CD4-positive, CD25-positive, alpha-beta regulatory T cell (primary cell): Measurements from ENCODE around the gene GP5. TPM values are rescaled to one million over a fixed set of nuclear protein-coding genes. Genes with fewer than 3 reads are reported as not detected.

ENCODE experiments used
- ATAC-seq, 2 donors: fragments of 150-1000 bp; cut with Tn5 transposase; one replicate each; pipeline ENCODE4 v1.10.0; 2021; ENCODE audit warnings: low read depth in 2 of 2, moderate number of reproducible peaks in 2 of 2, moderate library complexity in 1 of 2
- DNase-seq, 3 donors: peaks; one replicate each; pipeline versions ENCODE4 v3.0.0 to v3.0.0-alpha.2; 2012 to 2022; ENCODE audit warnings: mixed read lengths in 1 of 3
- H3K27ac ChIP-seq: one replicate; pipeline ENCODE4 v1.7.0; 2013; ENCODE audit warnings: mild to moderate bottlenecking, low read length; ENCODE audit not compliant: insufficient read depth, poor library complexity, severe bottlenecking
- H3K27me3 ChIP-seq: one replicate; pipeline ENCODE4 v1.7.0; 2013; ENCODE audit warnings: low read length; ENCODE audit not compliant: control insufficient read depth, insufficient read depth
- H3K36me3 ChIP-seq: one replicate; pipeline ENCODE4 v1.7.0; 2013; ENCODE audit warnings: mild to moderate bottlenecking, low read length, moderate library complexity; ENCODE audit not compliant: control insufficient read depth, insufficient read depth
- H3K4me1 ChIP-seq: 2 replicates; pipeline ENCODE4 v1.7.0; 2013; ENCODE audit warnings: mild to moderate bottlenecking, low read length; ENCODE audit not compliant: insufficient read depth, control insufficient read depth, poor library complexity, severe bottlenecking
- H3K4me3 ChIP-seq: one replicate; pipeline ENCODE4 v1.7.0; 2013; ENCODE audit warnings: low read depth, mild to moderate bottlenecking, low read length, moderate library complexity
- H3K9me3 ChIP-seq, 2 experiments: 1 replicate in 1 of 2; 2 replicates in 1 of 2; pipeline ENCODE4 v1.7.0; 2013; ENCODE audit warnings: low read length in 2 of 2, mild to moderate bottlenecking in 1 of 2, moderate library complexity in 1 of 2; ENCODE audit not compliant: control insufficient read depth in 2 of 2
- H3K27ac Mint-ChIP-seq, 3 donors: one replicate each; pipeline ENCODE4 v1.8.0; 2020 to 2022; ENCODE audit warnings: mild to moderate bottlenecking in 3 of 3, mixed read lengths in 3 of 3, moderate library complexity in 2 of 3
- H3K27me3 Mint-ChIP-seq: one replicate; pipeline ENCODE4 v1.8.0; 2022; ENCODE audit warnings: mild to moderate bottlenecking, mixed read lengths
- H3K36me3 Mint-ChIP-seq: one replicate; pipeline ENCODE4 v1.8.0; 2020; ENCODE audit warnings: mixed read lengths
- H3K4me1 Mint-ChIP-seq, 4 donors: one replicate each; pipeline ENCODE4 v1.8.0; 2020 to 2022; ENCODE audit warnings: mixed read lengths in 4 of 4, mild to moderate bottlenecking in 1 of 4
- H3K4me3 Mint-ChIP-seq, 4 donors: one replicate each; pipeline ENCODE4 v1.8.0; 2020 to 2022; ENCODE audit warnings: mild to moderate bottlenecking in 4 of 4, mixed read lengths in 4 of 4, moderate library complexity in 3 of 4
- H3K9me3 Mint-ChIP-seq, 7 donors: one replicate each; pipeline ENCODE4 v1.8.0; 2020 to 2022; ENCODE audit warnings: mixed read lengths in 7 of 7, mild to moderate bottlenecking in 3 of 7, moderate library complexity in 2 of 7
- polyA plus RNA-seq, 4 donors: library from polyadenylated mRNA; unstranded; fragments of 300-500 nt; fragmentation: Illumina TruSeq; gene quantifications; one replicate each; pipeline ENCODE4 v1.2.3, GENCODE V29; 2021
- total RNA-seq: library from RNA; stranded (reverse); gene quantifications from one replicate; pipeline ENCODE4 v1.2.3, GENCODE V29; 2022

Gene GP5, protein sequence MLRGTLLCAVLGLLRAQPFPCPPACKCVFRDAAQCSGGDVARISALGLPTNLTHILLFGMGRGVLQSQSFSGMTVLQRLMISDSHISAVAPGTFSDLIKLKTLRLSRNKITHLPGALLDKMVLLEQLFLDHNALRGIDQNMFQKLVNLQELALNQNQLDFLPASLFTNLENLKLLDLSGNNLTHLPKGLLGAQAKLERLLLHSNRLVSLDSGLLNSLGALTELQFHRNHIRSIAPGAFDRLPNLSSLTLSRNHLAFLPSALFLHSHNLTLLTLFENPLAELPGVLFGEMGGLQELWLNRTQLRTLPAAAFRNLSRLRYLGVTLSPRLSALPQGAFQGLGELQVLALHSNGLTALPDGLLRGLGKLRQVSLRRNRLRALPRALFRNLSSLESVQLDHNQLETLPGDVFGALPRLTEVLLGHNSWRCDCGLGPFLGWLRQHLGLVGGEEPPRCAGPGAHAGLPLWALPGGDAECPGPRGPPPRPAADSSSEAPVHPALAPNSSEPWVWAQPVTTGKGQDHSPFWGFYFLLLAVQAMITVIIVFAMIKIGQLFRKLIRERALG
- total RNA-seq: 1.4 TPM
- polyA plus RNA-seq: 1 to 10 TPM in 2 of 4 donors, under 1 TPM in 2; 0.41 to 2.7 (median 1.2) TPM

DNA sequence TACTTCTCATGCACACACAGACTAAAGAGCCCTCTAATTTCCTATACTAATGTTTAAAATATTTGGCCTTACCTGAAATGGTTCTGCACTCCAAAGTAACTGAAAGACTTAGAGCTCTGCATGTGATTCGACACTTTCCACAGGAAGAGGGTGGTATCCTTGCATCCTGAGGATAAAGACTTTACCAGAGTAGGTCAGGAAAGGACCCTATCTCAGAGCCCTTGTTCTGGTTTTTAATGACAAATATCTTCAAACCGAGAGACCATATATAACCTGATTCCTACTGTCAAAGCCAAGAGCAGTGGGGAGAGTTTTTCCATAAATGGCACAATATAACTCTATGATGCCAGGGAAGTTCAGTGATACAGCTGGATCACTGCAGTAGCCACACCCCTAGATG, at the start of gene GP5:
Gene GP5, minus strand, starts transcription at position 101 of the 400 bp plus-strand sequence. CDS start 984 bp downstream, outside the sequence.
- H3K9me3 ChIP-seq: no peaks in the 10 kb centered on the region
- peak within 1 kb of the TSS; percentile 67 for H3K4me3 ChIP-seq
- DNase-seq (no peak), ATAC-seq (no peak)
- H3K27ac Mint-ChIP-seq: peak within 1 kb of the TSS in 2 of 3 donors; percentile 67 to 72
- peaks cover 34% of the 10 kb centered on the region for H3K27me3 Mint-ChIP-seq
- peaks cover 16% of the 10 kb centered on the region for H3K27me3 ChIP-seq
- H3K36me3 Mint-ChIP-seq: no peaks in the 10 kb centered on the region
- peaks cover 14 to 46% (median 30%) of the 10 kb centered on the region in 4 donors for H3K4me1 Mint-ChIP-seq
- H3K36me3 ChIP-seq: peaks cover 2% of the 10 kb centered on the region
- H3K27ac ChIP-seq: no peak within 1 kb of the TSS
- peaks cover 30% of the 10 kb centered on the region for H3K4me1 ChIP-seq
- H3K4me3 Mint-ChIP-seq: peak within 1 kb of the TSS; percentile 7 to 92 (median 86)
- H3K9me3 Mint-ChIP-seq: peaks cover 0 to 1% (median 0%) of the 10 kb centered on the region in 7 donors

DNA sequence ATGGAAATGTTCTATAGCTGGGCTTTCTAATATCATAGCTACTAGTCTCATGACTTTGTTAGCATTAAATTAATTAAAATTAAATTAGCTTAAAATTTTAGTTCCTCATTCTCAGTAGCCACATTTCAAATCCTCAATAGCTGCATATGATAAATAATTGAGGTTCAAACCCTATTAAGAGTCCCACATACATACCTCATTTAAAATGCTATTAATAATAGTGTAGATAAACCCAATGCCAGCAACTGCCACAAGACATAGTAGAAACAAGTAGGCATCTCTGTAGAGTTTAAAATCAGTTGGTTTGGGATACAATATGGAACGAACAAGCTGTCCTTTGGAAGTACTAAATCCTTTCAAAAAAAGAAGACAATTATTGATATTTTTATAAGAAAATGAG, 48.6 kb upstream of the GP5 start:
- Mint-ChIP-seq H3K36me3 (peaks cover 39% of the 10 kb centered on the region), H3K4me3 (no peak overlapping the region), H3K27ac (no peak overlapping the region), H3K4me1 (peaks cover 4 to 14% (median 10%) of the 10 kb centered on the region in 4 donors), H3K27me3 (no peaks in the 10 kb centered on the region), H3K9me3 (no peaks in the 10 kb centered on the region)
- peaks cover 78% of the 10 kb centered on the region for H3K36me3 ChIP-seq
- no peak for ATAC-seq
- peak overlapping the region; percentile 36 for H3K27ac ChIP-seq
- H3K4me1 ChIP-seq: peaks cover 7% of the 10 kb centered on the region
- no peak for DNase-seq
- H3K4me3 ChIP-seq: no peak overlapping the region
- H3K9me3 ChIP-seq: no peaks in the 10 kb centered on the region
- H3K27me3 ChIP-seq: no peaks in the 10 kb centered on the region

DNA sequence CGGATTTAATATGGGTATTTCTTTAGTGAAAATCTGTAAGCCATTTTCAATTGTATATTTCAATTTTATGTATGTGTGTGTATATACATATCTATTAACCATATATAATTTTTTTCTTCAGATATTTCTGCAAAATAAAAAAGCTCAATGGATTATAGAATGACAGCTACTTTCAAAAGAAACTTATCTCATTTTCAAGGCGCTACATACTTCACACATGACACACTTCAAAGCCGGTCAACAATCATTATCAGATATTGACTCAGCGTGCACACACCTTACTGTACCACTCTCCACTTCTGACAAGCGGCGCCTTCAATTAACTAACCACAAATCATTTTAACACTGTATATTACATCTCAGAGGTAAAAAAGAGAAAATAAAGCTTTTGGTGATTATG, 48.1 kb upstream of the GP5 start:
- Histone ChIP-seq H3K4me1 (peaks cover 7% of the 10 kb centered on the region), H3K9me3 (no peaks in the 10 kb centered on the region), H3K27me3 (no peaks in the 10 kb centered on the region), H3K4me3 (no peak overlapping the region), H3K36me3 (peaks cover 78% of the 10 kb centered on the region), H3K27ac (peak overlapping the region; percentile 36)
- Mint-ChIP-seq H3K27me3 (no peaks in the 10 kb centered on the region), H3K4me1 (peaks cover 4 to 14% (median 10%) of the 10 kb centered on the region in 4 donors), H3K27ac (no peak overlapping the region), H3K9me3 (no peaks in the 10 kb centered on the region), H3K4me3 (peak overlapping the region in 1 of 4 donors; percentile 55), H3K36me3 (peaks cover 36% of the 10 kb centered on the region)
- ATAC-seq (peak; percentile 60 to 70), DNase-seq (peak in 1 of 3 donors; percentile 43)

DNA sequence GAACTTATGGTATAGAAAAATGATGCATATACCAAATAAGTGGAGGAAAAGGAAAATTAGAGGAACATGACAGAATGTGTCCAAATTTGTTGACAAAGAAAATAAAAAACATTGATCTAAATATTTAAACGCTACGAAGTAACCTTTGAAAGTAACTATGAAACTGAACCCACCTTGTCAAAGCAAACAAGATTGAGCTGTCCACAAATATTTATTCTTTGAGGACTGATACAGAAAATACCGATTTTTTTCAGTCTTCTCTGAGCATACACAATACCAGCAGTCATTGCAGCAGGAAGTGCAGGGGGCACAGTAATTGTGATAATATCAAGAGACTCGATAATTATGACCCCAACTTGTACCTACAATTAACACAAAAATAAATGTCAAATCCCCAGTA, 47.7 kb upstream of the GP5 start:
- Mint-ChIP-seq H3K4me3 (no peak overlapping the region), H3K9me3 (no peaks in the 10 kb centered on the region), H3K4me1 (peaks cover 4 to 14% (median 9%) of the 10 kb centered on the region in 4 donors), H3K27me3 (no peaks in the 10 kb centered on the region), H3K36me3 (peaks cover 35% of the 10 kb centered on the region), H3K27ac (peak overlapping the region in 1 of 3 donors; percentile 22)
- ATAC-seq (no peak), DNase-seq (no peak)
- no peaks in the 10 kb centered on the region for H3K9me3 ChIP-seq
- H3K4me3 ChIP-seq: no peak overlapping the region
- H3K36me3 ChIP-seq: peaks cover 78% of the 10 kb centered on the region
- peaks cover 7% of the 10 kb centered on the region for H3K4me1 ChIP-seq
- H3K27ac ChIP-seq: no peak overlapping the region
- H3K27me3 ChIP-seq: no peaks in the 10 kb centered on the region

DNA sequence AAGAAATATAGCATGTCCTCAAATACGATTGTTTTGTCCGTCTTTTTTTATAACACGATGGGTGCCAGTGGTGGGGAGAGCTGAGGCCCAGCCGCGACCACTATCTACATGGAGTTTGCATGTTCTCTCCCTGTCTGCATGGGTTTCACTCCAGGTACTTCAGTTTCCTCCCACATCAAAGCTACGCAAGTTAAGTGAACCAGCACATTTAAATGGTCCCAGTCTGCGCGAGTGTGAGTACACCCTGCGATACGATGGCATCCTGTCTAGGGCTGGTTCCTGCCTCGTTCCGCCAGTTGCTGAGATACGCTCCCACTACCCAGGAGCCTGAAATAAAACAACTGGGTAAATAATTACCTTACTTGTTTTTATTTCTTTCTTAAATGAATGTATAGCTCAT, 47.1 kb upstream of the GP5 start:
- peaks cover 3 to 14% (median 8%) of the 10 kb centered on the region in 4 donors for H3K4me1 Mint-ChIP-seq
- H3K27ac ChIP-seq: no peak overlapping the region
- no peak overlapping the region for H3K27ac Mint-ChIP-seq
- no peak overlapping the region for H3K4me3 Mint-ChIP-seq
- peaks cover 78% of the 10 kb centered on the region for H3K36me3 ChIP-seq
- no peaks in the 10 kb centered on the region for H3K27me3 ChIP-seq
- peaks cover 33% of the 10 kb centered on the region for H3K36me3 Mint-ChIP-seq
- no peak overlapping the region for H3K4me3 ChIP-seq
- DNase-seq: no peak
- no peak for ATAC-seq
- H3K9me3 ChIP-seq: no peaks in the 10 kb centered on the region
- H3K9me3 Mint-ChIP-seq: no peaks in the 10 kb centered on the region
- H3K27me3 Mint-ChIP-seq: no peaks in the 10 kb centered on the region
- H3K4me1 ChIP-seq: peaks cover 7% of the 10 kb centered on the region

DNA sequence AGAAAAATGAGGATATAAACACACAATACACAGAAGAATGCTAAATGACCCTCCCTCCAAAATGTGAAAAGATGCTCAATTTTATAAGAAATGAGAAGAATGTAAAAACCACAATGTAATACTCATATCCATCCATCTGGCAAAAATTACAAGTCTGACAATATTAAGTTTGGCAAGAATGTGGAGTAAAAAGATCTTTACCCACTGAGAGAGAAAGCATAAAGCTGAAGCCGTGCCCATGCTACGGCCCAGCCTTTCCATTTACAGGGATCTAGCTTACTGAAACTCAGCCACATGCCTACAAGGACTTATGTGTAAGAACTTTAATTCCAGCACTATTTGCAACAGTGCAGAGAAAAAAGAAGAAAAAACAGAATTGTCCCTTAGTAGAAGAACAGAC, 44.8 kb upstream of the GP5 start:
- Histone ChIP-seq H3K27ac (no peak overlapping the region), H3K4me1 (peaks cover 7% of the 10 kb centered on the region), H3K36me3 (peaks cover 79% of the 10 kb centered on the region), H3K9me3 (no peaks in the 10 kb centered on the region), H3K27me3 (no peaks in the 10 kb centered on the region), H3K4me3 (no peak overlapping the region)
- ATAC-seq (no peak), DNase-seq (no peak)
- H3K36me3 Mint-ChIP-seq: peaks cover 41% of the 10 kb centered on the region
- no peaks in the 10 kb centered on the region for H3K9me3 Mint-ChIP-seq
- H3K27ac Mint-ChIP-seq: no peak overlapping the region
- H3K4me1 Mint-ChIP-seq: peaks cover 6 to 19% (median 12%) of the 10 kb centered on the region in 4 donors
- H3K27me3 Mint-ChIP-seq: no peaks in the 10 kb centered on the region
- no peak overlapping the region for H3K4me3 Mint-ChIP-seq

DNA sequence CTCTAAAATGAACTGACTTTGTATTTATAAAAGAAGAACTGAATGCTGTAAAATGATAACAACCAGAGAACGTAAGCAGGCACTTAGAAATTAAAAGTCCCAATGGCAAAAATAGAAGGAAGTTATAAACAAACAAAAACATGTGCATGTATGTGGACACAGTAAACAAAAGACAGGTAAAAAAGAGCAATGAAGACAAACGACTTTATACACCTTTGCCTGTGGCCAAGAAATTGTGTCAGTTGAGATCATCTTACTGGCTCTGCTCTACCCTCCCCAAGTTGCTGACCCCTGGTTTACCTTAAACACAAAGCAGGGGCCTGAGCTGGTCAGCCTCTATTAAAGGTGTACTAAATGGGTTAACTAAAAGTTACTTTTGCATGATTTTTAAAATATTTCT, 41.7 kb upstream of the GP5 start:
- H3K27ac ChIP-seq: no peak overlapping the region
- no peak for DNase-seq
- H3K9me3 Mint-ChIP-seq: no peaks in the 10 kb centered on the region
- no peak overlapping the region for H3K4me3 ChIP-seq
- no peak for ATAC-seq
- H3K36me3 ChIP-seq: peaks cover 90% of the 10 kb centered on the region
- peaks cover 4 to 19% (median 8%) of the 10 kb centered on the region in 4 donors for H3K4me1 Mint-ChIP-seq
- peaks cover 54% of the 10 kb centered on the region for H3K36me3 Mint-ChIP-seq
- no peaks in the 10 kb centered on the region for H3K27me3 ChIP-seq
- no peaks in the 10 kb centered on the region for H3K4me1 ChIP-seq
- no peaks in the 10 kb centered on the region for H3K9me3 ChIP-seq
- no peaks in the 10 kb centered on the region for H3K27me3 Mint-ChIP-seq
- H3K4me3 Mint-ChIP-seq: no peak overlapping the region
- H3K27ac Mint-ChIP-seq: peak overlapping the region in 1 of 3 donors; percentile 82
